H9 (cell line): ENCODE measurements around the gene LRRFIP1. TPM values are rescaled to one million over a fixed set of nuclear protein-coding genes. Genes with fewer than 3 reads are reported as not detected.

ENCODE experiments used
- DNase-seq: peaks from one replicate; pipeline ENCODE4 v3.0.0-alpha.2; 2017
- H2AFZ ChIP-seq: one replicate; pipeline ENCODE4 v1.6.1; 2013; ENCODE audit warnings: mild to moderate bottlenecking, low read length, control low read depth, moderate library complexity
- H2AK5ac ChIP-seq: 2 replicates; pipeline ENCODE4 v1.6.1; 2013; ENCODE audit warnings: low read length, control low read depth, mixed read lengths; ENCODE audit not compliant: insufficient read length
- H2BK120ac ChIP-seq: one replicate; pipeline ENCODE4 v1.6.1; 2013; ENCODE audit warnings: low read depth, mild to moderate bottlenecking, low read length, control low read depth, inconsistent platforms; ENCODE audit not compliant: poor library complexity, severe bottlenecking
- H2BK12ac ChIP-seq: 2 replicates; pipeline ENCODE4 v1.6.1; 2013; ENCODE audit warnings: low read length, control low read depth, mixed read lengths, low read depth; ENCODE audit not compliant: insufficient read length
- H2BK15ac ChIP-seq: 2 replicates; pipeline ENCODE4 v1.6.1; 2013; ENCODE audit warnings: low read depth, low read length, control low read depth
- H2BK20ac ChIP-seq: one replicate; pipeline ENCODE4 v1.6.1; 2013; ENCODE audit warnings: low read depth, mild to moderate bottlenecking, low read length, control low read depth, inconsistent platforms; ENCODE audit not compliant: poor library complexity, severe bottlenecking
- H2BK5ac ChIP-seq: 2 replicates; pipeline ENCODE4 v1.6.1; 2013; ENCODE audit warnings: low read length, control low read depth, mixed read lengths; ENCODE audit not compliant: insufficient read length
- H3K14ac ChIP-seq: 2 replicates; pipeline ENCODE4 v1.6.1; 2013; ENCODE audit warnings: low read length, control low read depth; ENCODE audit not compliant: insufficient read depth
- H3K18ac ChIP-seq: 2 replicates; pipeline ENCODE4 v1.6.1; 2013; ENCODE audit warnings: low read depth, mild to moderate bottlenecking, mixed read lengths, low read length, control low read depth; ENCODE audit not compliant: insufficient read length
- H3K23ac ChIP-seq: 2 replicates; pipeline ENCODE4 v1.6.1; 2013; ENCODE audit warnings: low read length, control low read depth, mixed read lengths, low read depth; ENCODE audit not compliant: insufficient read length
- H3K23me2 ChIP-seq: 2 replicates; pipeline ENCODE4 v1.6.1; 2013; ENCODE audit warnings: low read depth, mild to moderate bottlenecking, mixed read lengths, low read length, control low read depth; ENCODE audit not compliant: insufficient read length, poor library complexity, severe bottlenecking
- H3K27ac ChIP-seq: 2 replicates; pipeline ENCODE4 v1.5.1; 2013; ENCODE audit warnings: low read length, control low read depth, mixed read lengths, low read depth; ENCODE audit not compliant: insufficient read length
- H3K27me3 ChIP-seq: 2 replicates; pipeline ENCODE4 v1.6.1; 2013; ENCODE audit warnings: low read length, control low read depth, inconsistent platforms; ENCODE audit not compliant: insufficient read depth
- H3K4ac ChIP-seq: 2 replicates; pipeline ENCODE4 v1.6.1; 2013; ENCODE audit warnings: low read depth, mild to moderate bottlenecking, control low read depth, inconsistent platforms, low read length, moderate library complexity
- H3K4me1 ChIP-seq: 2 replicates; pipeline ENCODE4 v1.6.1; 2013; ENCODE audit warnings: low read length, control low read depth, inconsistent platforms; ENCODE audit not compliant: insufficient read depth
- H3K4me2 ChIP-seq: 2 replicates; pipeline ENCODE4 v1.6.1; 2013; ENCODE audit warnings: low read length, control low read depth, mixed read lengths; ENCODE audit not compliant: insufficient read length, insufficient read depth
- H3K56ac ChIP-seq: 2 replicates; pipeline ENCODE4 v1.6.1; 2013; ENCODE audit warnings: low read depth, mild to moderate bottlenecking, mixed read lengths, low read length, control low read depth; ENCODE audit not compliant: insufficient read length
- H3K79me1 ChIP-seq: 2 replicates; pipeline ENCODE4 v1.6.1; 2013; ENCODE audit warnings: low read depth, mild to moderate bottlenecking, moderate library complexity, low read length, control low read depth, inconsistent platforms; ENCODE audit not compliant: insufficient read depth, poor library complexity, severe bottlenecking
- H3K79me2 ChIP-seq: 2 replicates; pipeline ENCODE4 v1.6.1; 2013; ENCODE audit warnings: low read length, control low read depth, inconsistent platforms; ENCODE audit not compliant: insufficient read depth
- H3K9ac ChIP-seq: 2 replicates; pipeline ENCODE4 v1.6.1; 2013; ENCODE audit warnings: low read length, control low read depth, mixed read lengths; ENCODE audit not compliant: insufficient read length; ENCODE audit errors: extremely low read depth
- H3K9me3 ChIP-seq: one replicate; pipeline ENCODE4 v1.6.1; 2013; ENCODE audit warnings: low read depth, low read length, inconsistent platforms; ENCODE audit not compliant: control insufficient read depth
- H3T11ph ChIP-seq: one replicate; pipeline ENCODE4 v1.6.1; 2013; ENCODE audit warnings: mild to moderate bottlenecking, low read length, control low read depth, inconsistent platforms
- H4K20me1 ChIP-seq: one replicate; pipeline ENCODE4 v1.6.1; 2013; ENCODE audit not compliant: control insufficient read depth, insufficient read length, insufficient read depth
- H4K5ac ChIP-seq: 2 replicates; pipeline ENCODE4 v1.6.1; 2013; ENCODE audit warnings: low read depth, mild to moderate bottlenecking, mixed read lengths, low read length, control low read depth; ENCODE audit not compliant: insufficient read length
- H4K8ac ChIP-seq: replicated peaks from 2 replicates; pipeline ENCODE4 v1.6.1; 2013; ENCODE audit warnings: low read length, control low read depth, mixed read lengths, low read depth; ENCODE audit not compliant: insufficient read length
- H4K91ac ChIP-seq: 2 replicates; pipeline ENCODE4 v1.6.1; 2013; ENCODE audit warnings: low read depth, mild to moderate bottlenecking, moderate library complexity, mixed read lengths, low read length, control low read depth; ENCODE audit not compliant: insufficient read length
- H3K27ac Mint-ChIP-seq, 3 experiments: 2 replicates in 2 of 3; 3 replicates in 1 of 3; pipeline ENCODE4 v1.8.0; 2020 to 2021; ENCODE audit warnings: mixed read lengths in 3 of 3, mild to moderate bottlenecking in 1 of 3, moderate library complexity in 1 of 3
- H3K27me3 Mint-ChIP-seq: 2 replicates; pipeline ENCODE4 v1.8.0; 2021; ENCODE audit warnings: low read depth, mild to moderate bottlenecking, moderate library complexity, mixed read lengths
- H3K36me3 Mint-ChIP-seq, 3 experiments: 2 replicates in 2 of 3; 3 replicates in 1 of 3; pipeline ENCODE4 v1.8.0; 2020 to 2021; ENCODE audit warnings: low read depth in 3 of 3, mixed read lengths in 3 of 3; ENCODE audit not compliant: insufficient read depth in 1 of 3
- H3K4me1 Mint-ChIP-seq, 2 experiments: 2 replicates each; pipeline ENCODE4 v1.8.0; 2020; ENCODE audit warnings: mixed read lengths in 2 of 2
- H3K4me3 Mint-ChIP-seq, 2 experiments: 2 replicates in 1 of 2; 3 replicates in 1 of 2; pipeline ENCODE4 v1.8.0; 2020 to 2021; ENCODE audit warnings: mild to moderate bottlenecking in 2 of 2, mixed read lengths in 2 of 2, moderate library complexity in 1 of 2
- H3K9me3 Mint-ChIP-seq, 2 experiments: 2 replicates in 1 of 2; 3 replicates in 1 of 2; pipeline ENCODE4 v1.8.0; 2020; ENCODE audit warnings: mild to moderate bottlenecking in 2 of 2, mixed read lengths in 2 of 2, moderate library complexity in 1 of 2
- CTCF ChIP-seq: fragments of 200-600 bp; sonication (generic); conservative IDR thresholded peaks from 3 replicates; pipeline ENCODE4 v1.8.0; 2021; ENCODE audit warnings: antibody characterized with exemption, mild to moderate bottlenecking
- WGBS: extraction: QIAGEN DNeasy Blood & Tissue Kit; methylation state at CpG from one replicate; pipeline ENCODE4 v1.1.7; 2013; ENCODE audit warnings: missing lambda C conversion rate, low lambda C conversion rate, mixed read lengths; ENCODE audit not compliant: insufficient read length; ENCODE audit errors: extremely low coverage; 5-methylcytosine and 5-hydroxymethylcytosine counted together
- total RNA-seq: library from RNA; stranded (reverse); gene quantifications from 2 replicates; pipeline ENCODE4 v1.2.1, GENCODE V29; 2021

Gene LRRFIP1
- total RNA-seq, 1 experiment from 2014 or later, result 38.5 TPM

- H2AFZ ChIP-seq, result no peak overlapping the region
- H3K23me2 ChIP-seq, result no peaks in the 10 kb centered on the region
- no peaks in the 10 kb centered on the region for H3K9me3 ChIP-seq
- no peak overlapping the region for H3K4me3 Mint-ChIP-seq
- no peak overlapping the region for H3K9ac ChIP-seq
- H3K79me1 ChIP-seq, result peaks cover 4% of the 10 kb centered on the region
- H2AK5ac ChIP-seq, result no peak overlapping the region
- WGBS, result no CpG with 5 or more reads among the region's 17 CpGs
- H3K36me3 Mint-ChIP-seq, result peaks cover 18 to 22% (median 21%) of the 10 kb centered on the region in 3 experiments
- H4K91ac ChIP-seq, result no peak overlapping the region
- 0 out of 4 replicates have a peak, but pooled peaks cover 0 to 2% of the 10 kb centered on the region in 2 experiments for H3K4me1 Mint-ChIP-seq
- H2BK5ac ChIP-seq, result no peak overlapping the region
- no peaks in the 10 kb centered on the region for H3K4me1 ChIP-seq
- no peaks in the 10 kb centered on the region for H3K27me3 Mint-ChIP-seq
- H3K27ac Mint-ChIP-seq, result peak overlapping the region in 1 of 3 experiments; percentile 38; a peak in 2 of 7 replicates
- peaks cover 1% of the 10 kb centered on the region; the same call in 1 of the 2 replicates for H3K79me2 ChIP-seq
- no peak overlapping the region; the same call in 1 of the 2 replicates for H3K4ac ChIP-seq
- peaks cover 4 to 15% of the 10 kb centered on the region in 2 experiments; a peak in 4 of 5 replicates for H3K9me3 Mint-ChIP-seq
- no peaks in the 10 kb centered on the region for H4K20me1 ChIP-seq
- no peak overlapping the region for H2BK20ac ChIP-seq
- no peak overlapping the region for H3K27ac ChIP-seq
- H3K14ac ChIP-seq, result no peak overlapping the region; the same call in 1 of the 2 replicates
- peak; percentile 20 for DNase-seq
- H3K23ac ChIP-seq, result no peak overlapping the region
- no peak overlapping the region for H2BK15ac ChIP-seq
- H3K18ac ChIP-seq, result no peak overlapping the region
- no peak overlapping the region for H3K56ac ChIP-seq
- no peak overlapping the region for H4K8ac ChIP-seq
- H3K27me3 ChIP-seq, result no peaks in the 10 kb centered on the region
- H2BK12ac ChIP-seq, result no peak overlapping the region
- no peak overlapping the region for H2BK120ac ChIP-seq
- H4K5ac ChIP-seq, result no peak overlapping the region
- TF ChIP-seq CTCF, result no peak
- H3T11ph ChIP-seq, result no peak overlapping the region
- H3K4me2 ChIP-seq, result no peak overlapping the region
These were observed 22.4 kb downstream of the LRRFIP1 start for GRCh38 chr2:237649541-237650454.
